ENCODE results near the gene TENT4B.

The TENT4B gene

GRCh38 chr16:50195276-50195675 lies 42.2 kb downstream of the TENT4B start:
- Histone ChIP-seq H3K27me3 (ENCODE audit: insufficient read depth, low read length) (no peaks in the 10 kb centered on the region), H3K9ac (ENCODE audit: low read length) (no peak overlapping the region), H3K79me2 (ENCODE audit: insufficient read depth, low read length) (peaks cover 9% of the 10 kb centered on the region; the same call in 1 of the 2 replicates), H3K9me3 (ENCODE audit: low read length) (no peaks in the 10 kb centered on the region), H2AFZ (ENCODE audit: low read length) (no peak overlapping the region), H3F3A (ENCODE audit: insufficient read depth, low read length) (no peaks in the 10 kb centered on the region), H3K4me2 (ENCODE audit: low read length) (no peak overlapping the region), H3K4me1 (ENCODE audit: insufficient read depth, low read length, severe bottlenecking) (peaks cover 17% of the 10 kb centered on the region), H4K20me1 (ENCODE audit: insufficient read depth, low read length) (no peaks in the 10 kb centered on the region), H3K27ac (ENCODE audit: low read depth, low read length, poor library complexity, severe bottlenecking) (peak overlapping the region; percentile 36), H3K4me3 (ENCODE audit: low read depth, low read length, poor library complexity, severe bottlenecking) (no peak overlapping the region), H3K36me3 (ENCODE audit: insufficient read depth, low read length) (no peaks in the 10 kb centered on the region), H3K9me2 (ENCODE audit: low read depth, low read length) (no peaks in the 10 kb centered on the region)
- TF ChIP-seq CTCF (IDR thresholded peaks at IDR 0.05; ENCODE audit: low read length) = no peak
- no peak for TF ChIP-seq EZH2 (IDR thresholded peaks at IDR 0.05; ENCODE audit: borderline replicate concordance, low read length)

GRCh38 chr16:50195756-50196155 lies 42.6 kb downstream of the TENT4B start:
- H2AFZ ChIP-seq (ENCODE audit: low read length) = no peak overlapping the region
- TF ChIP-seq CTCF (IDR thresholded peaks at IDR 0.05; ENCODE audit: low read length) = no peak
- no peak for TF ChIP-seq EZH2 (IDR thresholded peaks at IDR 0.05; ENCODE audit: borderline replicate concordance, low read length)
- H3K27me3 ChIP-seq (ENCODE audit: insufficient read depth, low read length) = no peaks in the 10 kb centered on the region
- H3K9ac ChIP-seq (ENCODE audit: low read length) = no peak overlapping the region
- no peaks in the 10 kb centered on the region for H3K9me2 ChIP-seq (ENCODE audit: low read depth, low read length)
- peaks cover 17% of the 10 kb centered on the region for H3K4me1 ChIP-seq (ENCODE audit: insufficient read depth, low read length, severe bottlenecking)
- H3K4me3 ChIP-seq (ENCODE audit: low read depth, low read length, poor library complexity, severe bottlenecking) = no peak overlapping the region
- H3K36me3 ChIP-seq (ENCODE audit: insufficient read depth, low read length) = no peaks in the 10 kb centered on the region
- H3K4me2 ChIP-seq (ENCODE audit: low read length) = no peak overlapping the region
- peaks cover 9% of the 10 kb centered on the region; the same call in 1 of the 2 replicates for H3K79me2 ChIP-seq (ENCODE audit: insufficient read depth, low read length)
- no peak overlapping the region for H3K27ac ChIP-seq (ENCODE audit: low read depth, low read length, poor library complexity, severe bottlenecking)
- H3K9me3 ChIP-seq (ENCODE audit: low read length) = no peaks in the 10 kb centered on the region
- no peaks in the 10 kb centered on the region for H3F3A ChIP-seq (ENCODE audit: insufficient read depth, low read length)
- no peaks in the 10 kb centered on the region for H4K20me1 ChIP-seq (ENCODE audit: insufficient read depth, low read length)

GRCh38 chr16:50197582-50197981 lies 44.5 kb downstream of the TENT4B start:
- H2AFZ ChIP-seq (ENCODE audit: low read length) = no peak overlapping the region
- peaks cover 17% of the 10 kb centered on the region for H3K4me1 ChIP-seq (ENCODE audit: insufficient read depth, low read length, severe bottlenecking)
- H3K27me3 ChIP-seq (ENCODE audit: insufficient read depth, low read length) = no peaks in the 10 kb centered on the region
- H3K36me3 ChIP-seq (ENCODE audit: insufficient read depth, low read length) = no peaks in the 10 kb centered on the region
- H3K4me3 ChIP-seq (ENCODE audit: low read depth, low read length, poor library complexity, severe bottlenecking) = no peak overlapping the region
- H4K20me1 ChIP-seq (ENCODE audit: insufficient read depth, low read length) = no peaks in the 10 kb centered on the region
- no peaks in the 10 kb centered on the region for H3F3A ChIP-seq (ENCODE audit: insufficient read depth, low read length)
- H3K4me2 ChIP-seq (ENCODE audit: low read length) = no peak overlapping the region
- H3K9ac ChIP-seq (ENCODE audit: low read length) = no peak overlapping the region
- H3K27ac ChIP-seq (ENCODE audit: low read depth, low read length, poor library complexity, severe bottlenecking) = peak overlapping the region; percentile 31
- TF ChIP-seq EZH2 (IDR thresholded peaks at IDR 0.05; ENCODE audit: borderline replicate concordance, low read length) (no peak), CTCF (IDR thresholded peaks at IDR 0.05; ENCODE audit: low read length) (no peak)
- H3K9me2 ChIP-seq (ENCODE audit: low read depth, low read length) = no peaks in the 10 kb centered on the region
- H3K9me3 ChIP-seq (ENCODE audit: low read length) = no peaks in the 10 kb centered on the region
- H3K79me2 ChIP-seq (ENCODE audit: insufficient read depth, low read length) = peaks cover 9% of the 10 kb centered on the region; the same call in 1 of the 2 replicates

Data from OCI-LY1 (cell line).